DOHH2 (cell line): Measurements from ENCODE around the gene PYM1.

Experiments
- H3F3A ChIP-seq: fragments of 200-600 bp; sonication (generic), shearing (Covaris generic); 2 replicates; pipeline ENCODE4 v1.6.0; 2016; ENCODE audit warnings: antibody characterized with exemption, mild to moderate bottlenecking; ENCODE audit not compliant: control insufficient read depth, insufficient read depth
- H3K27ac ChIP-seq: fragments of 200-600 bp; sonication (generic); 2 replicates; pipeline ENCODE4 v1.5.1; 2014; ENCODE audit warnings: low read depth, mild to moderate bottlenecking, low read length, moderate library complexity
- H3K27me3 ChIP-seq: fragments of 200-600 bp; sonication (generic); 2 replicates; pipeline ENCODE4 v1.6.1; 2014; ENCODE audit warnings: mild to moderate bottlenecking, low read length, mixed read lengths; ENCODE audit not compliant: control insufficient read depth
- H3K36me3 ChIP-seq: fragments of 200-600 bp; sonication (generic); 2 replicates; pipeline ENCODE4 v1.6.1; 2014; ENCODE audit warnings: mild to moderate bottlenecking, low read length, moderate library complexity, mixed read lengths; ENCODE audit not compliant: control insufficient read depth
- H3K4me1 ChIP-seq: fragments of 200-600 bp; sonication (generic); 2 replicates; pipeline ENCODE4 v1.6.1; 2014; ENCODE audit warnings: mild to moderate bottlenecking, low read length, mixed read lengths; ENCODE audit not compliant: control insufficient read depth
- H3K4me2 ChIP-seq: fragments of 200-600 bp; sonication (generic); 2 replicates; pipeline ENCODE4 v1.6.0; 2014; ENCODE audit warnings: mild to moderate bottlenecking, low read length, moderate library complexity
- H3K4me3 ChIP-seq: fragments of 200-600 bp; sonication (generic); 2 replicates; pipeline ENCODE4 v1.5.1; 2014; ENCODE audit warnings: mild to moderate bottlenecking, low read length, mixed read lengths
- H3K79me2 ChIP-seq: fragments of 200-600 bp; sonication (generic); 2 replicates; pipeline ENCODE4 v1.6.1; 2014; ENCODE audit warnings: mild to moderate bottlenecking, low read length, mixed read lengths; ENCODE audit not compliant: control insufficient read depth
- H3K9me2 ChIP-seq: fragments of 200-600 bp; sonication (generic); replicated peaks from 2 replicates; pipeline ENCODE4 v1.6.1; 2014; ENCODE audit warnings: mild to moderate bottlenecking, low read length, mixed read lengths; ENCODE audit not compliant: control insufficient read depth
- H3K9me3 ChIP-seq: fragments of 200-600 bp; sonication (generic); 2 replicates; pipeline ENCODE4 v1.6.1; 2014; ENCODE audit warnings: antibody characterized with exemption, low read length, mixed read lengths; ENCODE audit not compliant: control insufficient read depth, insufficient read depth
- H4K20me1 ChIP-seq: fragments of 200-600 bp; sonication (generic); 2 replicates; pipeline ENCODE4 v1.6.0; 2014; ENCODE audit warnings: low read depth, mild to moderate bottlenecking, antibody characterized with exemption, low read length, moderate library complexity; ENCODE audit not compliant: control insufficient read depth, insufficient read depth
- EZH2phosphoT487 ChIP-seq: fragments of 200-600 bp; sonication (generic); IDR thresholded peaks from 2 replicates; pipeline ENCODE4 v1.6.1; 2017; ENCODE audit warnings: borderline replicate concordance, mild to moderate bottlenecking, antibody characterized with exemption, low read length, moderate library complexity, mixed read lengths
- TF ChIP-seq, protein P1 (sequence below): fragments of 200-600 bp; sonication (generic); IDR thresholded peaks from one replicate; pipeline ENCODE4 v1.5.1; 2014; ENCODE audit warnings: antibody characterized with exemption, mild to moderate bottlenecking, low read depth, low read length; ENCODE audit not compliant: poor library complexity, severe bottlenecking

The PYM1 gene

DNA sequence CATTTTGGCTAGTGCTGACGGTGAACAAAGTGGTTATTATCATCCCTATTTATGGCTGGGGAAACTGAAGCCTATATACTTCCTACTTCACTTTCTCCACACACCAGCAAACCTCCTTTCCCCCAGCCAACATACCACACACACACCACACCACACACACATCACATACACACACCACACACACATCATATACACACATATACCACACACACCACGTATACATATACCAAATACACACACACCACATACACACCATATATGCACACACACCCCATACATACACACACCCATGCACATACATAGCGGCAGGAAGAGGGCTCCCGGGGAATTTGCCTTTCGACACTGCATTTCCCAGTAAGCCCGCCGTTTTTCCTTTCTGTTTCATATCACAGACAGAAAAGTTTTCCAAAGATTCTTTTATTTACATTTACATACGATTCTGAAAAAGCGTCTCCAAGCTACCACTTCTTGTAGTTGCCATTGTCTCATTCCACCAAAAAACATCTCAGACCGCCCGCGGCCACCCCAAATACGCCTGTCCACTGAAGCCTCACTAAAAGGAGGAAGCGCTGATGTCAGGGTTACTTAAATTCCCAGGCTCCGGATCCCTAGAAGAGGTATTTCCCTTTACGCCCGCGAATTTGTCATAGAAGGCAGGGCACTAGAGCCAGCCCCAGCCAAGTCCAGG lies 45.4 kb upstream of the PYM1 start:
- Histone ChIP-seq H3K27ac (peak overlapping the region; percentile 53), H3K4me2 (peak overlapping the region; percentile 88), H3K27me3 (no peaks in the 10 kb centered on the region), H3F3A (peaks cover 8% of the 10 kb centered on the region; the same call in 1 of the 2 replicates), H3K9me3 (no peaks in the 10 kb centered on the region), H3K79me2 (peaks cover 41% of the 10 kb centered on the region), H3K36me3 (peaks cover 55% of the 10 kb centered on the region), H3K9me2 (no peaks in the 10 kb centered on the region), H3K4me1 (peaks cover 28% of the 10 kb centered on the region), H3K4me3 (peak overlapping the region; percentile 88), H4K20me1 (no peaks in the 10 kb centered on the region; the same call in 1 of the 2 replicates)
- TF ChIP-seq EZH2phosphoT487, result no peak
- TF ChIP-seq, protein P1, sequence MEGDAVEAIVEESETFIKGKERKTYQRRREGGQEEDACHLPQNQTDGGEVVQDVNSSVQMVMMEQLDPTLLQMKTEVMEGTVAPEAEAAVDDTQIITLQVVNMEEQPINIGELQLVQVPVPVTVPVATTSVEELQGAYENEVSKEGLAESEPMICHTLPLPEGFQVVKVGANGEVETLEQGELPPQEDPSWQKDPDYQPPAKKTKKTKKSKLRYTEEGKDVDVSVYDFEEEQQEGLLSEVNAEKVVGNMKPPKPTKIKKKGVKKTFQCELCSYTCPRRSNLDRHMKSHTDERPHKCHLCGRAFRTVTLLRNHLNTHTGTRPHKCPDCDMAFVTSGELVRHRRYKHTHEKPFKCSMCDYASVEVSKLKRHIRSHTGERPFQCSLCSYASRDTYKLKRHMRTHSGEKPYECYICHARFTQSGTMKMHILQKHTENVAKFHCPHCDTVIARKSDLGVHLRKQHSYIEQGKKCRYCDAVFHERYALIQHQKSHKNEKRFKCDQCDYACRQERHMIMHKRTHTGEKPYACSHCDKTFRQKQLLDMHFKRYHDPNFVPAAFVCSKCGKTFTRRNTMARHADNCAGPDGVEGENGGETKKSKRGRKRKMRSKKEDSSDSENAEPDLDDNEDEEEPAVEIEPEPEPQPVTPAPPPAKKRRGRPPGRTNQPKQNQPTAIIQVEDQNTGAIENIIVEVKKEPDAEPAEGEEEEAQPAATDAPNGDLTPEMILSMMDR, result no peak

DNA sequence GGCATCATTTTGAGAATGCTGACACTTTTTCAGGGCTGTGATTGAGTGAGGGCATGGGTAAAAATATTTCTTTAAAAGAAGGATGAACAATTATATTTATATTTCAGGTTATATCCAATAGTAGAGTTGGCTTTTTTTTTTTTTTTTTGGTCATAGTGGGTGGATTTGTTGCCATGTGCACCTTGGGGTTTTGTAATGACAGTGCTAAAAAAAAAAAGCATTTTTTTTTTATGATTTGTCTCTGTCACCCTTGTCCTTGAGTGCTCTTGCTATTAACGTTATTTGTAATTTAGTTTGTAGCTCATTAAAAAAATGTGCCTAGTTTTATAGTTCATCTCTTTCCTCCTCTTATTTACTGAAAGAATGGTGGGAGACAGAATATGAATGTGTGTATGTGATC lies 44.8 kb upstream of the PYM1 start:
- H3K27ac ChIP-seq, result peak overlapping the region; percentile 53
- TF ChIP-seq, protein P1, result no peak
- no peak for TF ChIP-seq EZH2phosphoT487
- H3K4me2 ChIP-seq, result peak overlapping the region; percentile 88
- no peaks in the 10 kb centered on the region for H3K9me2 ChIP-seq
- H4K20me1 ChIP-seq, result no peaks in the 10 kb centered on the region; the same call in 1 of the 2 replicates
- peak overlapping the region; percentile 88 for H3K4me3 ChIP-seq
- H3K27me3 ChIP-seq, result no peaks in the 10 kb centered on the region
- H3K36me3 ChIP-seq, result peaks cover 61% of the 10 kb centered on the region
- peaks cover 34% of the 10 kb centered on the region for H3K4me1 ChIP-seq
- peaks cover 8% of the 10 kb centered on the region; the same call in 1 of the 2 replicates for H3F3A ChIP-seq
- H3K9me3 ChIP-seq, result no peaks in the 10 kb centered on the region
- peaks cover 42% of the 10 kb centered on the region for H3K79me2 ChIP-seq

DNA sequence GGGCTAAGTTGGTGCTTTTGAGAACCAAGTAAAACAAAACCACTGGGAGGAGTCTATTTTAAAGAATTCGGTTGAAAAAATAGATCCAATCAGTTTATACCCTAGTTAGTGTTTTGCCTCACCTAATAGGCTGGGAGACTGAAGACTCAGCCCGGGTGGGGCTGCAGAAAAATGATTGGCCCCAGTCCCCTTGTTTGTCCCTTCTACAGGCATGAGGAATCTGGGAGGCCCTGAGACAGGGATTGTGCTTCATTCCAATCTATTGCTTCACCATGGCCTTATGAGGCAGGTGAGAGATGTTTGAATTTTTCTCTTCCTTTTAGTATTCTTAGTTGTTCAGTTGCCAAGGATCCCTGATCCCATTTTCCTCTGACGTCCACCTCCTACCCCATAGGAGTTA lies 44.3 kb upstream of the PYM1 start:
- no peaks in the 10 kb centered on the region for H3K9me3 ChIP-seq
- peak overlapping the region; percentile 53 for H3K27ac ChIP-seq
- H3K4me1 ChIP-seq, result peaks cover 34% of the 10 kb centered on the region
- H3K36me3 ChIP-seq, result peaks cover 64% of the 10 kb centered on the region
- H4K20me1 ChIP-seq, result no peaks in the 10 kb centered on the region; the same call in 1 of the 2 replicates
- peak overlapping the region; percentile 88 for H3K4me2 ChIP-seq
- H3K79me2 ChIP-seq, result peaks cover 42% of the 10 kb centered on the region
- peaks cover 8% of the 10 kb centered on the region; the same call in 1 of the 2 replicates for H3F3A ChIP-seq
- peak overlapping the region; percentile 88; the same call in 1 of the 2 replicates for H3K4me3 ChIP-seq
- H3K9me2 ChIP-seq, result no peaks in the 10 kb centered on the region
- TF ChIP-seq, protein P1, result no peak
- no peak for TF ChIP-seq EZH2phosphoT487
- H3K27me3 ChIP-seq, result no peaks in the 10 kb centered on the region
